Activated CD8-positive, alpha-beta T cell treated with anti-CD3 and anti-CD28 coated beads for 36 hours (primary cell): ENCODE results near the gene CCL17. TPM values are rescaled to one million over a fixed set of nuclear protein-coding genes. Genes with fewer than 3 reads are reported as not detected.
"Not testable (repeated sequence)": the region's sequence is repeated elsewhere in the genome, so short reads cannot be mapped to it uniquely, and the experiment has no call there.

Experiments used
- ATAC-seq: fragments of 200-7000 bp; cut with Tn5 transposase; one replicate; pipeline ENCODE4 v1.10.0; 2021; ENCODE audit warnings: mild to moderate bottlenecking, moderate library complexity
- CTCF ChIA-PET: fragments of 350-600 bp; sonication (Branson Sonifier 250); formaldehyde crosslinking; loops from one replicate; lab custom pipeline; 2021; ENCODE audit warnings: antibody characterized with exemption; lab: Charles Lee
- POLR2A ChIA-PET: fragments of 350-600 bp; sonication (Branson Sonifier 250); formaldehyde crosslinking; loops from one replicate; lab custom pipeline; 2021; ENCODE audit warnings: antibody characterized with exemption; lab: Charles Lee
- DNase-seq: peaks from one replicate; pipeline ENCODE4 v3.0.0-alpha.2; 2020
- H3K27ac Mint-ChIP-seq: one replicate; pipeline ENCODE4 v1.8.0; 2021; ENCODE audit warnings: mild to moderate bottlenecking, mixed read lengths
- H3K27me3 Mint-ChIP-seq: one replicate; pipeline ENCODE4 v1.8.0; 2021; ENCODE audit warnings: mixed read lengths
- H3K36me3 Mint-ChIP-seq: one replicate; pipeline ENCODE4 v1.8.0; 2021; ENCODE audit warnings: low read depth, mixed read lengths
- H3K4me1 Mint-ChIP-seq: one replicate; pipeline ENCODE4 v1.8.0; 2021; ENCODE audit warnings: low read depth, mixed read lengths
- H3K4me3 Mint-ChIP-seq: one replicate; pipeline ENCODE4 v1.8.0; 2021; ENCODE audit warnings: mild to moderate bottlenecking, moderate library complexity, mixed read lengths
- H3K9me3 Mint-ChIP-seq: one replicate; pipeline ENCODE4 v1.8.0; 2021; ENCODE audit warnings: mixed read lengths
- CTCF ChIP-seq: fragments of 200-600 bp; IDR thresholded peaks from one replicate; pipeline ENCODE4 v1.8.0; 2022; ENCODE audit warnings: antibody characterized with exemption, mild to moderate bottlenecking
- intact Hi-C: fragments of 100-400 bp; cut with micrococcal nuclease; formaldehyde crosslinking; loops from one replicate; pipeline ENCODE4 v1.10.0; 2022
- total RNA-seq, 2 experiments: library from RNA; stranded (reverse); gene quantifications; one replicate each; pipeline ENCODE4 v1.2.3, GENCODE V29; 2021

The CCL17 gene
- total RNA-seq, 2 experiments from 2014 or later: 2.1 to 2.9 TPM

- ATAC-seq: peak; percentile 20
- Mint-ChIP-seq H3K27ac (peak overlapping the region; percentile 66), H3K4me1 (peaks cover 31% of the 10 kb centered on the region), H3K9me3 (no peaks in the 10 kb centered on the region), H3K4me3 (no peak overlapping the region), H3K27me3 (no peaks in the 10 kb centered on the region), H3K36me3 (peaks cover 67% of the 10 kb centered on the region)
- ChIA-PET POLR2A (interaction anchor here (2.7 kb wide), 1 partner anchor 13 kb away, joined by 9 read pairs; the partner anchor contains the start of genes CIAPIN1 and COQ9), CTCF (interaction anchor here (1.1 to 6.0 kb wide), 5 partner anchors 8 to 86 kb away, joined by 5 to 81 read pairs (median 7); partner anchors contain the start of gene POLR2C)
- no peak for TF ChIP-seq CTCF
- intact Hi-C loops: no loop called here
- no peak for DNase-seq
Observed at GRCh38 chr16:57434003-57434402, 29.4 kb downstream of the CCL17 start.

GRCh38 chr16:57435838-57436237 is 31.3 kb downstream of the CCL17 start:
- ChIA-PET POLR2A (interaction anchor here (1.1 kb wide), 1 partner anchor 11 kb away, joined by 8 read pairs; the partner anchor contains the start of genes CIAPIN1 and COQ9), CTCF (interaction anchor here (0.7 to 5.3 kb wide), 7 partner anchors 11 to 135 kb away, joined by 3 to 30 read pairs (median 4); partner anchors contain the start of genes CIAPIN1 and POLR2C)
- Mint-ChIP-seq H3K27ac (no peak overlapping the region), H3K27me3 (no peaks in the 10 kb centered on the region), H3K9me3 (peaks cover 4% of the 10 kb centered on the region), H3K36me3 (peaks cover 73% of the 10 kb centered on the region), H3K4me1 (peaks cover 31% of the 10 kb centered on the region), H3K4me3 (no peak overlapping the region)
- no peak for DNase-seq
- ATAC-seq: no peak
- no peak for TF ChIP-seq CTCF
- intact Hi-C loops: no loop called here

- H3K4me3 Mint-ChIP-seq, H3K27ac Mint-ChIP-seq, intact Hi-C loops, POLR2A ChIA-PET, ATAC-seq, H3K9me3 Mint-ChIP-seq, H3K27me3 Mint-ChIP-seq, DNase-seq: not testable (repeated sequence)
- CTCF ChIA-PET: interaction anchor here (1.3 to 5.3 kb wide), 2 partner anchors 20 to 22 kb away, joined by 3 to 30 read pairs; no protein-coding TSS in a partner anchor
- H3K36me3 Mint-ChIP-seq: peaks cover 72% of the 10 kb centered on the region
- H3K4me1 Mint-ChIP-seq: peaks cover 24% of the 10 kb centered on the region
Observed at GRCh38 chr16:57439947-57440346, 35.4 kb downstream of the CCL17 start.

GRCh38 chr16:57440551-57440950 is 36.0 kb downstream of the CCL17 start:
- H3K4me3 Mint-ChIP-seq, H3K27ac Mint-ChIP-seq, ATAC-seq, DNase-seq, intact Hi-C loops, H3K9me3 Mint-ChIP-seq, CTCF ChIA-PET, H3K27me3 Mint-ChIP-seq: not testable (repeated sequence)
- peaks cover 67% of the 10 kb centered on the region for H3K36me3 Mint-ChIP-seq
- peaks cover 26% of the 10 kb centered on the region for H3K4me1 Mint-ChIP-seq
- POLR2A ChIA-PET: interaction anchor here (0.6 to 1.2 kb wide), 3 partner anchors 19 to 227 kb away, joined by 3 to 4 read pairs (median 3); partner anchors contain the start of genes ADGRG3 and POLR2C

- ATAC-seq (no peak), DNase-seq (no peak)
- Mint-ChIP-seq H3K4me1 (peaks cover 47% of the 10 kb centered on the region), H3K9me3 (peaks cover 6% of the 10 kb centered on the region), H3K36me3 (peaks cover 44% of the 10 kb centered on the region), H3K27me3 (no peaks in the 10 kb centered on the region), H3K27ac (peak overlapping the region; percentile 20), H3K4me3 (peak overlapping the region; percentile 24)
- intact Hi-C loops: no loop called here
- ChIA-PET POLR2A (interaction anchor here (0.6 to 2.1 kb wide), 4 partner anchors 14 to 258 kb away, joined by 3 to 9 read pairs (median 4); partner anchors contain the start of gene POLR2C), CTCF (interaction anchor here (0.6 to 3.0 kb wide), 6 partner anchors 12 to 75 kb away, joined by 3 to 16 read pairs (median 4); partner anchors contain the start of gene POLR2C)
- no peak for TF ChIP-seq CTCF
Observed at GRCh38 chr16:57444711-57445110, 40.1 kb downstream of the CCL17 start.

GRCh38 chr16:57445510-57445909 is 40.9 kb downstream of the CCL17 start:
- ATAC-seq: no peak
- intact Hi-C loops: no loop called here
- H3K27me3 Mint-ChIP-seq: no peaks in the 10 kb centered on the region
- TF ChIP-seq CTCF: no peak
- peaks cover 50% of the 10 kb centered on the region for H3K4me1 Mint-ChIP-seq
- no peak overlapping the region for H3K27ac Mint-ChIP-seq
- ChIA-PET POLR2A (interaction anchor here (0.7 to 2.2 kb wide), 4 partner anchors 13 to 90 kb away, joined by 4 to 10 read pairs (median 6); partner anchors contain the start of gene POLR2C), CTCF (interaction anchor here (2.2 to 4.9 kb wide), 3 partner anchors 17 to 27 kb away, joined by 9 to 40 read pairs (median 16); partner anchors contain the start of gene POLR2C)
- peaks cover 2% of the 10 kb centered on the region for H3K9me3 Mint-ChIP-seq
- no peak overlapping the region for H3K4me3 Mint-ChIP-seq
- no peak for DNase-seq
- H3K36me3 Mint-ChIP-seq: peaks cover 36% of the 10 kb centered on the region
